ENCODE measurements around the gene MLANA. TPM values are rescaled to one million over a fixed set of nuclear protein-coding genes. Genes with fewer than 3 reads are reported as not detected.
"Not testable (repeated sequence)": the region's sequence is repeated elsewhere in the genome, so short reads cannot be mapped to it uniquely, and the experiment has no call there.

Gene MLANA
- total RNA-seq, 2 donors from 2014 or later, result not detected

GRCh38 chr9:5866685-5867084 is 24.0 kb upstream of the MLANA start:
- DNase-seq, result no peak
- intact Hi-C loops (cut with DNase I), result no loop called here
- no peak for ATAC-seq

DNA sequence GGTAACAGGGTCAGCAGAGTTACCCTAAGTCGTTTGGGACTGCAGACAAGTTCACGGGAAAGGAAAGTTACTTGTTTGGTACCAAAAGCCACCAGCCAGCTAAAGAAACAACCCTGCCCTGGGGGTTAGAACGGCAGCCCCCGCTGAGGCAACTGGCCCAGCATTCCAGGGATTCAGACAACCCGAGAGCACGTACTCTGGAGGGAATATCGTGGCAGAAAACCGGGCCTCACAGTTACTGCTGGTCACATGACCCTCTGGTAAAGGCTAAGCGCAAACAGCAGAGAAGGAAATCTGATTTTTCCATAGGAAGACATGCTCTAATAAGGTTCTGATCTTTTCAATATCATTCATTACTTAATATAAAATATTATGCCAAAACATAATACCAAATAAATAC is 22.5 kb upstream of the MLANA start:
- ATAC-seq (no peak), DNase-seq (no peak)
- intact Hi-C loops (cut with DNase I), result no loop called here

GRCh38 chr9:5869315-5870019 is 21.2 kb upstream of the MLANA start:
- no peak for DNase-seq
- no peak for ATAC-seq
- intact Hi-C loops (cut with DNase I), result no loop called here

GRCh38 chr9:5870020-5870339 is 20.7 kb upstream of the MLANA start:
- intact Hi-C loops (cut with DNase I), result no loop called here
- ATAC-seq, result no peak
- no peak for DNase-seq

DNA sequence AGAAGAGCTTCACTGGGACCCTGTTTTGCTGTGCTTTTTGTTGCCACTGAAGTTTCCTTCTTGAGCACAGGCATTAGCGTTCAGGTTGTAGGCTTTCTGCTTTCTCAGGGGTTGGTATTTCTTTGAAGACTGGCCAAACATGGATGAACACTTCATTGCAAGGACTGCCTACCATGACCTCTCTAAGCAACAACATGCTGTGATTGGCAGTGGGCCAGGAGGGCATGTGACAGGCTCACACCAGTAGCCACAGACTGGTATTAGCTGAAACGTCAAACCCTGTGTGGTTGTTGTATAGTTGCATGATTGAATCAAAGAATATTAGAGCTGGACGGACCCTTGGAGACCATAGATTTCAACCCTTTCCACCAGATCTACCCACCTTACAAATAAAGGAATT is 20.0 kb upstream of the MLANA start:
- intact Hi-C loops (cut with DNase I), result no loop called here
- ATAC-seq, result no peak

DNA sequence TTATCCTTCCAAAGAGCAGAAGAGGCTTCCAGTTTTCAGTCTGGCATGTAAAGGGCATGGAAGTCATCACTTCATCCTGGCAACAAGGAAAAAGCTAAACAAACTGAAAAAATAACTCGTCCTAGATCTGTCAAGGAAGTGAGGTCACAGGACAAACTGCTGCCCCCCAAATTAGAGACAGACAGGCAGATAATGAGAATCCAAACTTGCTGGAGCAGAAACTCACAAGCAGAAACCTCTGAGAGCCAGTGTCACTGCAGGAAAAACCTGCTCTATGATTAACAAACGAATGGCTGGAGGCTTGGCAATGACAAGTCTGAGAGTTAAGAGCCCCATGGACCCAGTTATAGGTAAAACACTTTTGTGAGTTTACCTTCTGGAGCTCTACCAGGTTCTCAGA is 18.9 kb upstream of the MLANA start:
- intact Hi-C loops (cut with DNase I), result no loop called here
- no peak for DNase-seq
- ATAC-seq, result no peak

More for the DNA sequence above, 20.0 kb upstream of the MLANA start:
- no peak for DNase-seq

- DNase-seq, result no peak
- intact Hi-C loops (cut with DNase I), result no loop called here
- ATAC-seq, result peak in 1 of 2 donors; percentile 14
These were observed 18.2 kb upstream of the MLANA start for GRCh38 chr9:5872511-5872910.

GRCh38 chr9:5873439-5873838 is 17.2 kb upstream of the MLANA start:
- DNase-seq (no peak), ATAC-seq (peak in 1 of 2 donors; percentile 53)
- intact Hi-C loops (cut with DNase I), result no loop called here

DNA sequence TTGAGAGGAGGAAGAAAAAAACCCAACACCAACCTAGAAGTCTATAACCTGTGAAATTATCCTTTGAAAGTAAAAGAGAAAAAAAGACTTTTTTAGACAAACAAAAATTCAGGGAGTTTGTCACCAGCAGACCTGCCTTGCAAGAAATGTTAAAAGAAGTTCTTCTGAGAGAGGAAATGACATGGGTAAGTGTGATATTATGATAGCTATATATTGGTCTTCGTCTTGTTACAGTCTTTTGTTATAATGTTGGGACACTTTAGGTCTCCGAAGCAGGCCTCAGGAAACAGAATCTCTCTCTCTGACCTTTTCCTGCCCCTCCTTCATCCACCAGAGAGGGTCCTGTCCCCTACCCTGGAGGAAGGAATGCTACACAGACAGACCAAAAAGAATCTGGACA is 16.6 kb upstream of the MLANA start:
- intact Hi-C loops (cut with DNase I), result no loop called here
- DNase-seq, result no peak
- no peak for ATAC-seq

DNA sequence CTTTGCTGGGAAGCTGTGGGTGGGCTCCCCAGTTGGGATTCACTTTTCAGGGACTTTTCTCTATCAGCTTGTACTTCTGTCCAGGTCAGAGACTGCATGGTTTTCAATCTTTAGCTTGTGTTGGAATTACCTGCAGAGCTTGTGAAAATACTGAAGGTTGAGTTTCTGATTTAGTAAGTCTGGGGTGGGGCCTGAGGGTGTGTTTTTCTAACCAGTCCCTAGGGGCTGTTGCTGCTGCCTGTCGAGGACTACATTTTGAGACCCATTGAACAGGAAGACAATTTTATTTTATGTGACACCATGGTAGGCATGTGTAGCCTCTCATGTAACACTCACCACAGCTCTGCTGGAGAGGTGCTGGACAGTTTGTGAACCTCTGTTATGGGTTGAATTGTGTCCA is 14.7 kb upstream of the MLANA start:
- intact Hi-C loops (cut with DNase I), result no loop called here
- DNase-seq, result no peak

DNA sequence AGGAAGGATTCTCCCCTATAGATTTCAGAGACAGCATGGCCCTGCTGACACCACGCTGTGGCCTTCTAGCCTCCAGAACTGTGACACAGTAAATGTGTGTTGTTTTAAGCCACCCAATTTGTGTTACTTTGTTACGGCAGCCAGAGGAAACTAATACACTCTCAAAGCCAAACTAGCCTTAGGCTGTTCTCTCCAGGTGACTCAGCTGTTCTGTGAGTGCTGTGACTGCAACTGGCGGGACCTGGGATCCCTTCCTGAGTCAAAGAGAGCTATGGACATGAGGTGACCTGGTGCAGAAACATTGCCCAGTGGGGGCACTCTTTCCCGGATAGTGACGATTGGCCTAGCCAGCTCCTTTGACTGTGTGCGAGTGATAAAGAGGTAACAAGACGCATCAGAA is 14.0 kb upstream of the MLANA start:
- intact Hi-C loops (cut with DNase I), result no loop called here
- no peak for ATAC-seq

More for the DNA sequence above, 14.7 kb upstream of the MLANA start:
- no peak for ATAC-seq

GRCh38 chr9:5879419-5880181 is 11.1 kb upstream of the MLANA start:
- intact Hi-C loops (cut with DNase I), result loop anchor here (5.0 to 10.0 kb wide), 2 partner anchors 425 to 428 kb away; no protein-coding TSS in a partner anchor
- peak in 1 of 2 donors; percentile 89 for ATAC-seq
- DNase-seq, result no peak

More for the DNA sequence above, 14.0 kb upstream of the MLANA start:
- DNase-seq, result no peak

DNA sequence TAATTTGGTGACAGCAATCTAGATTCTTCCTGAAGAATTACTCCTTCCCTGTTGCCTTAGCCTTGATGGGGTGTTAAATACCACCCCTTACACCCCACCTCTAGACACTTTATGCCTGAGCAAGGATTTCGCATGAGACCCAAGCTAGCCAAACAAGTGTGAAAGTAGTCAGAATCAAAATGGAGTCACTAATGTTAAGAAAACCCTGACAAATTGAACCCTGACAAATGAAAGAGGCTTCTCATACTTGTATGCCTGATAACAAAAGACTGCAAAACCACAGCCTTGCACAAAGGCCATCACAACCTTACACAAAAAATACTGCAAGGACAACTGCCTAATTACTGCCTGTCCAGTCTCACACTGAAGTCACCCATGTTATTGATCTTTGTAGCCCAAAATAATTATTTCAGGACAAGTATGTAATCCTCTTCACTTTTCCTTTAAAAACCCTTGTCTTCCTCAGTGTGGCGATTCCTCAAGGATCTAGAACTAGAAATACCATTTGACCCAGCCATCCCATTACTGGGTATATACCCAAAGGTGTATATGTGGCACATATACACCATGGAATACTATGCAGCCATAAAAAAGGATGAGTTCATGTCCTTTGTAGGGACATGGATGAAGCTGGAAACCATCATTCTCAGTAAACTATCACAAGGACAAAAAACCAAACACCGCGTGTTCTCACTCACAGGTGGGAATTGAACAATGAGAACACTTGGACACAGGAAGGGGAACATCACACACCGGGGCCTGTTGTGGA is 8.3 kb upstream of the MLANA start:
- ATAC-seq, DNase-seq: not testable (repeated sequence)
- intact Hi-C loops (cut with DNase I), result loop anchor here (5.0 to 10.0 kb wide), 2 partner anchors 422 to 425 kb away; no protein-coding TSS in a partner anchor

DNA sequence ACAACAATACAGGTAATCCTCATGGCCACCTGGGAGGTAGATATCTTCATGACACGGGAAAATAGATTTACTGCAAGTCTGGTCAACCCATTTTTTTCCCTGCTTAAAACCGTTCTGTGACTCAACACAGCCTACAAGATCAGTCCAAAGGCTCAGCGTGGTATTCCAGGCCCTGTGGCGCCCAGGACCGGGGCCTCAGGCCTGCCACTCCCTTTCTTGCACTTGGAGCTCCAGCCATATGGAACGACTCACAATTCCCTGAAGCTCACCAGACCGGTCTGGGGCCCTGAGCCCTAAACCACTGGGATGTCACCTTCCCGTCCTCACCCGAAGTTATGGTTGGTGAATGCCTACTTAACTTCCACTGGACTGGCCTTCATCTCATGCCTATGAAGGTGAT is 6.5 kb upstream of the MLANA start:
- DNase-seq, result no peak
- intact Hi-C loops (cut with DNase I), result loop anchor here (5.0 to 10.0 kb wide), 2 partner anchors 421 to 423 kb away; no protein-coding TSS in a partner anchor
- no peak for ATAC-seq

- intact Hi-C loops (cut with DNase I), result loop anchor here (1.0 to 10.0 kb wide), 3 partner anchors 166 to 418 kb away; no protein-coding TSS in a partner anchor
- ATAC-seq (peak; percentile 86 to 93), DNase-seq (peak; percentile 77)
These were observed 4.4 kb upstream of the MLANA start for GRCh38 chr9:5886114-5886939.

- peak; percentile 8 to 55 for ATAC-seq
- DNase-seq, result no peak
- intact Hi-C loops (cut with DNase I), result no loop called here
These were observed 1.9 kb downstream of the MLANA start for GRCh38 chr9:5892456-5893133.

GRCh38 chr9:5893134-5893505 is 2.4 kb downstream of the MLANA start:
- ATAC-seq (no peak), DNase-seq (no peak)
- intact Hi-C loops (cut with DNase I), result no loop called here

- DNase-seq, result no peak
- intact Hi-C loops (cut with DNase I), result no loop called here
- ATAC-seq, result no peak
These were observed 3.0 kb downstream of the MLANA start for GRCh38 chr9:5893591-5894236.

All from left cardiac atrium (tissue), 4 donors.